IPS-15b (cell line): ENCODE measurements around the gene RAB11FIP3.
"Not testable (repeated sequence)": the region's sequence is repeated elsewhere in the genome, so short reads cannot be mapped to it uniquely, and the experiment has no call there.

Source experiments
- H3K27me3 ChIP-seq: one replicate; pipeline ENCODE4 v1.6.1; 2013; ENCODE audit warnings: low read length; ENCODE audit not compliant: control insufficient read depth, insufficient read depth
- H3K36me3 ChIP-seq: one replicate; pipeline ENCODE4 v1.6.1; 2013; ENCODE audit warnings: low read length; ENCODE audit not compliant: control insufficient read depth, insufficient read depth
- H3K4me1 ChIP-seq: one replicate; pipeline ENCODE4 v1.6.1; 2013; ENCODE audit warnings: mild to moderate bottlenecking, low read length; ENCODE audit not compliant: control insufficient read depth, insufficient read depth
- H3K4me3 ChIP-seq: one replicate; pipeline ENCODE4 v1.5.1; 2013; ENCODE audit warnings: low read depth, low read length
- H3K9ac ChIP-seq: one replicate; pipeline ENCODE4 v1.6.1; 2013; ENCODE audit warnings: low read depth, mild to moderate bottlenecking, low read length
- H3K9me3 ChIP-seq: one replicate; pipeline ENCODE4 v1.6.1; 2013; ENCODE audit warnings: mild to moderate bottlenecking, low read length; ENCODE audit not compliant: control insufficient read depth, insufficient read depth

Gene RAB11FIP3

DNA sequence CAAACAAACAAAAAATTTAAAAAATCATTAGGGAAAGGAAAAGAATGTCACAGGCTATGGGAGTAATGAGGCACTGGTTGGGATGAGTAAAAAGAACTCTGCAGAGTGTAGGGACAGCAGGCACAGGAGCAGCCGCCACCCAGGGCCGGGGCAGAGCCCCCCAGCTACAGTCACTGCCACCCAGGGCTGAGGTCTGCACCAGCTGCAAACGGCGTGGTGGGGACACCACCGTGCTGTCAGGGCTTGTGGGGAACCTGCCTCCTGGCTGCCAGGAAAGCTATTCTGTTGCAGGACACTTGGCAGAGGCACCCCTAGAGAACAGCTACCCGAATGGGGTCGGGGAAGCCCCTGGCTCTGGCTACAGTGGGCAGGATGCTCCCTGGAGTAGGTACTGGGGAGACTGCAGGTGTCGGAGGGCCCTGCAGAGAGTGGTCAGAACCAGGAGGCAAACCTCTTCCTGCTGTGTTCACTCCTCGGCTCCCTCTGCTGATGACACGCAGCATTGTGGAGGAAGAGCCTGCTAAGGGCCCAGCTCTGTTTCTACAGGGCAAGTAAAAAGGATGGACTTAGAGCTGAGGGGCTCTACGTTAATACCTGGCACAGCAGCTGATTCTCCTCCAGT, 69.8 kb downstream of the RAB11FIP3 start:
- no peaks in the 10 kb centered on the region for H3K36me3 ChIP-seq
- H3K4me3 ChIP-seq = no peak overlapping the region
- no peaks in the 10 kb centered on the region for H3K9me3 ChIP-seq
- H3K27me3 ChIP-seq = no peaks in the 10 kb centered on the region
- peaks cover 3% of the 10 kb centered on the region for H3K4me1 ChIP-seq
- no peak overlapping the region for H3K9ac ChIP-seq

DNA sequence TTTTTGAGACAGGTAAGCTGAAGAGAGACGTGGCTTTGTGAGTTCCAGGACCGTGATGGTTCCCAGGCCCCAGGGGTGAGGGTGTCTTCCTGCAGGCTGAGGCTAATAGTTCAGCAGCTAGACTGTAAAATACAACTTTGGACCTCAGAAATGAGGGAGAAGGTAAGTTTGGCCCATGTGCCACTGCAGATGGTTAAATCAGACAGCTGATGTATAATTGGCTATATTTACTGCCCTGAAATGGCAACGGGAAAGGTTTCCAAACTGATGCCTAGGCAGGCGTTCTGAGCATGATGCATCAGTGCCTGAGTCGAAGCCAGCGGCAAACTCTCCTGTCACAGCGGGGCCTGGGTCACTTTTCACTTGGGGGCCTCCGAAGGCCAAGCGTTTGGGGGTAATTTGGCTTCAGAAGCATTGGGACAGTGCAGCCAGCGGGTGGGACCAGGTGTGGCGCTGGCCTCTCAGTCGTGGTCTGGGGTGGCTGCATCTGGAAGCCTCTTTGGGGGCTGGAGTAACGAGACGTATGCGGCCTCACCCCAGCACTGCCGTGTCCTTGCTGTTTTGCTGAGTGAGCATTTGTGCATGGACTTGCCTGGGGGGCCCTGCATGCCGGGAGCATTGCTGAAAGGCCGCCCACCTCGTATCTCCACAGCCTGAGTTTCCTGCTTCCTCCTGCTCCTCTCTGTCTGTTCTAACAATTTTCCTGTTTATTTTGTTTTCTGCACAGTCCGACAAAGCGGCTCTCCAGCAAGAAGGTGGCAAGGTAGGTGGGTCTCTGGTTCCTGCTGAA, 70.8 kb downstream of the RAB11FIP3 start:
- H3K9me3 ChIP-seq = no peaks in the 10 kb centered on the region
- no peak overlapping the region for H3K9ac ChIP-seq
- no peak overlapping the region for H3K4me3 ChIP-seq
- no peaks in the 10 kb centered on the region for H3K36me3 ChIP-seq
- no peaks in the 10 kb centered on the region for H3K27me3 ChIP-seq
- no peaks in the 10 kb centered on the region for H3K4me1 ChIP-seq

DNA sequence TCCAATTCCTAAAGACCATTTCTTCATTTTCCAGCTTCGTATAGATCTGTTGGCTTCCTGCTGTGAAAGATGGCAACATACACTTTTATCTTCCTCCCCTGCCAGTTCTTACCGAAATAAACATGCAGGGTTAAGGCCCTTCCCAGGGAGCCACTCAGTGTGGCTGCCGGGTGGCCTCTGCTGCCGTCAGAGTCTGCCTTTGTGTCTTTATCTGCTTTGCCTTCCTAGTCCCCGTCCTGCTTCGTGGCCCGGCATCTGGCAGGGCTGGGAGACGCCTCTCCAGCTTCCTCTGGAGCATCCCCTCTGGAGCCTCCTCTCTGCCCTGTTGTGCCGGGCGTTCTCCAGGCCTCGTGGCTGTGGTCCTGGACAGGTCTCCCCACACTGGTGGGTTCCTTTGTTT, 71.8 kb downstream of the RAB11FIP3 start:
- Histone ChIP-seq H3K4me3 (no peak overlapping the region), H3K4me1 (no peaks in the 10 kb centered on the region), H3K9ac (no peak overlapping the region), H3K36me3 (no peaks in the 10 kb centered on the region), H3K9me3 (no peaks in the 10 kb centered on the region), H3K27me3 (no peaks in the 10 kb centered on the region)

DNA sequence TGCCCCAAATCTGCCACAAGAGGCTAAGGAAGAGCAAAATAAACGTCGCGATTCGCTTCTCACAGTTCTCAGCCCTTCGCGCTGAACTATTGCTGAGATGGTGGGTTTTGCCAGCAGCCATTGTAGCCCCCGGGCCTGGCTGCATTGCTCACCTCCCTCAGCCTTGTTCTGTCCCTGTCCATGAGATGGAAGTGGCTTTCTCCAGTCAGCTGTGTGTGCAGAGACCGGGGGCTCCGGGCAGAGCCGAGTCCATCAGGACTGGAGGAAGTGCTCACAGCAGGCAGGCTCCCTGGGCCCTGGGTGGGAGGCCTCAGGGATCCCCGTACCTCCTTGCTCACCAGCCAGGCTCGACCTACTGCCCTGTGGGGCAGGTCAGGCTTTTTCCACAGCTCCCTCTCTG, 74.5 kb downstream of the RAB11FIP3 start:
- H3K9ac ChIP-seq = no peak overlapping the region
- H3K9me3 ChIP-seq = no peaks in the 10 kb centered on the region
- H3K27me3 ChIP-seq = no peaks in the 10 kb centered on the region
- H3K36me3 ChIP-seq = no peaks in the 10 kb centered on the region
- no peak overlapping the region for H3K4me3 ChIP-seq
- H3K4me1 ChIP-seq = no peaks in the 10 kb centered on the region

DNA sequence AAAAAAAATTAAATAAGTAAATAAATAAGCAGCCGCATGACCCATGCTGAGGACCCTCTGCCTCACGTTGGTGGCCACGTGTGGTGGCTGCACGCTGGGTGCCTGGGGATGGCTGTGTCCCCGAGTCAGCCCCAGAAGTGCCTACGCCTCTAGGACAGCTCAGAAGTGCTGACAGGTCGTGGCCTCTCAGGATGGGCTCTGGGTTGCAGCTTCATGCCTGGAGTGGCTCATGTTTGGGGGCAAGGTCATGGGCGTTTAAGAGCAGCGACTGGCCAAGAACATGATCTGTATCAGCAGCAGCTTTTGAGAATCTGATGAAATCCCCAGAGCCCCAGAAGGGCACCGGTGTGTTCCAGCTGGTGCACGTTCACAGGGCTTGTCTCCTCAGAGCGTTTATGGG, 75.3 kb downstream of the RAB11FIP3 start:
- no peaks in the 10 kb centered on the region for H3K36me3 ChIP-seq
- no peaks in the 10 kb centered on the region for H3K27me3 ChIP-seq
- no peak overlapping the region for H3K9ac ChIP-seq

DNA sequence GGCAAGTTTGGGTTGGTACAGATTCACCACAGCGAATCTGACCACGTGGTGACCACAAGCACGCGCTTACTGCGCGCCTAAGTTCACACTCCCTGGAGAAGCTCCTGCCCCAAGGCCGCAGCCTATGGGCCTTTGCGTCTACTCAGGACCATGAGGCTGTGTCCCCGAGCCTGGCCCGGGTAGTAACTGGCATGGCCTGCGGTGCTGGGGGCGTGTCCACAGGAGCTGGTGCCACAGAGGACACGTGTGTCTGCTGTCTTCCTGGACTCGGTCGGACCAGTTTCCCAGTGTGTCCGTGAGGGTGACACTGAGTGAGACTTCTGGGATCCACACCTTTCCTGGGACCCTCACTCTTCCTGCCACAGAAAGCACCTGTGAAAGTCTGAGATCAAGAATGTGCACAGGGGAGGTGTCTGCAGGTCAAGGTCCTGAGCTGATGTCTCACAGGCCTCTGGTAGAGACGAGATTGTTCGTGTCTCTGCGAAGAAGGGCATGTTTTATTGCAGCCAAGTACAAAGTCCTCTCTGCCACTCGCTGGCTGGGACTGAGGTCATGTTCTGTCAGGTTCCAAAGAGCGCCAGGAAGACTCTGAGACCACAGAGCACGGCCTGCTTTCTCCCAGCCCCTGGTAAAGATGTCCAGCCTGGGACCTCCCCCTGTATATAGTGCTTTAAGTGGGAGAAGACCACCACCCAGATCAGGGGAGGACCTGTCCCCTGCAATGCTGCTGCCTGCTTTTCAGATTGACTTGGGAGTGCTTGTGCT, 76.9 kb downstream of the RAB11FIP3 start:
- Histone ChIP-seq H3K9me3 (no peaks in the 10 kb centered on the region), H3K9ac (no peak overlapping the region), H3K36me3 (peaks cover 6% of the 10 kb centered on the region), H3K27me3 (no peaks in the 10 kb centered on the region), H3K4me1 (no peaks in the 10 kb centered on the region), H3K4me3 (no peak overlapping the region)

More for the DNA sequence above, 75.3 kb downstream of the RAB11FIP3 start:
- Histone ChIP-seq H3K4me1 (no peaks in the 10 kb centered on the region), H3K4me3 (no peak overlapping the region), H3K9me3 (no peaks in the 10 kb centered on the region)

DNA sequence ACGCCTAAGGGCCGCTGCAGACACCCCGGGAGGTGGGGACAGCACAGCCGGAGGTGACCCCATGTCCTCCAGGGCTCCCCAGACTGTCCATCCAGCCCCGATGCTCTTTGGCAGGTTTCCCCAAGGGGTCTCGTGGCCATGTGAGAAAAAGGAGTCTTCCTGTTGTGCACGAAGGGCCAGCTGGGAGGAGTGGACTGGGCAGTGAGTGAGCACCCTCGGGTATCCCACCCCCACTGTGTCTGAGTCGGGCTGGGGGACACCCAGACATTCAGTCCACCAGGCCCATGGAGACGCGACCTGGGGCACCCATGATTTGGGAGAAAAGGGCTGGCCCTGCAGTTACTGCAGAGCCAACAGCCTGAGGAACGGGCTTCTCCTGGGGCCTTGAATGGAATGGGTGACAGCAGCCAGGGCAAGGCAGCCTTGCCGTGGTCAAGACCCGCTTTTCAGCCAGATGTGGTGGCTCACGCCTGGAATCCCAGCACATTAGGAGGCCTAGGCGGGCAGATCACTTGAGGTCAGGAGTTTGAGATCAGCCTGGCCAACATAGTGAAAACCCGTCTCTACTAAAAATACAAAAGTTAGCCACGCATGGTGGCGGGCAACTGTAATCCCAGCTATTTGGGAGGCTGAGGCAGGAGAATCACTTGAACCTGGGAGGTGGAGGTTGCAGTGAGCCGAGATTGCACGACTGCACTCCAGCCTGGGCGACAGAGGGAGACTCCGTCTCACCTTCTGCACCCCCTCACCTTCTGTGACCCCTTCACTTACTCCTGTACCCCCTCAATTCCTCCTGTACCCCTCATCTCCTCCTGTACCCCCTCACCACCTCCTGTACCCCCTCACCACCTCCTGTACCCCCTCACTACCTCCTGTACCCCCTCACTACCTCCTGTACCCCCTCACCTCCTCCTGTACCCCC, 78.0 kb downstream of the RAB11FIP3 start:
- Histone ChIP-seq H3K9ac (no peak overlapping the region), H3K36me3 (peaks cover 6% of the 10 kb centered on the region)

DNA sequence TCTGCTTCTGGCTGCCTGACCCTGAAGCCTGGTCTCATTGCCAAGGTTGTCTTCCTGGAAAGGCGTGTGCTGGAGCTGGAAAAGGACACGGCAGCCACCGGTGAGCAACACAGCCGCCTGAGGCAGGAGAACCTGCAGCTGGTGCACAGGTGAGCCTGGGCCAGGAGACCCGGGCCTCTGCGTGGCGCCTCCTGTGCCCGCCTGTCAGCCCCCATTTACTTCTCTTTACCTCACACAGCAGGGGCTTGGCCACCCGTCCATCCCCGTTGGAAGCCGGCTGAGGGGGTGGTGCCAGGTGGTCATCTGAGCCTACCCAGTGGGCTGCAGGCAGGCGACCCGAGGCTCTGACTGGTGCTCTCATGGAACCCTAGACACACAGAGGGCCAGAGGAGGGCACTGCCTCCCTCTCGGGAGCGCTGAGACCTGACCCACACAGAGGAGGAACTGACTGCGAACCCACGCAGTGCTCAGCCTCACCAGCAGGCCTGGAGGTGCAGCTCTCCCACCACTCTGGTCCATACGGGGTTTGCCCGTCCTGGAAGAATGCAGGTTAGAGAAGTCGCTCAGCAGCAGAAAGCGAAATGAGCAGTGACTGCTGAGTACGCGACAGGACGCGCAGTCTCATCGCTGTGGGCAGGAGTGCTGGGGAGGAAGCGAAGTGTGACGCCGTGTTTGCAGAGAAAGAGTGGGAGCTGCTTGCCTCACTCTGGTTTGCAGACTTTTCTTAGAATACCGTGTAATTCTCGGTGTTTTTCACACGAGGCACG, 80.2 kb downstream of the RAB11FIP3 start:
- Histone ChIP-seq H3K9ac (no peak overlapping the region), H3K4me1 (no peaks in the 10 kb centered on the region), H3K4me3 (no peak overlapping the region), H3K36me3 (peaks cover 6% of the 10 kb centered on the region), H3K27me3 (no peaks in the 10 kb centered on the region), H3K9me3 (no peaks in the 10 kb centered on the region)

More for the DNA sequence above, 78.0 kb downstream of the RAB11FIP3 start:
- H3K9me3 ChIP-seq = no peaks in the 10 kb centered on the region
- H3K27me3 ChIP-seq = no peaks in the 10 kb centered on the region
- H3K4me3 ChIP-seq = no peak overlapping the region
- H3K4me1 ChIP-seq = no peaks in the 10 kb centered on the region

DNA sequence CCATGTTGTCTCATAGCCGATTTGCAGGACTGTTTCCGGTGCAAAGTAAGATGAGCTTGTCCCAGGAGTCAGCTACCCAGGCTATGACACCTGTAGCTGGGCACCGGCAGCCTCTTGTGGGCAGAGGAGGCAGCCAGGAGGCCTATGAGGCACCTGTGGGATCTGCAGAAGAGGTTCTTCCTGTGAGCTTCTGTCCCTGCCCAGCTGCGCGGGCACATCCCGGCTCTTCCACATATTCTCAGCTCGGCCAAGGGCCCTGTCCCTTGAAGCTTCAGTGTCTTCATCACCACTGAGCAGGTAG, 80.7 kb downstream of the RAB11FIP3 start:
- H3K36me3 ChIP-seq = peaks cover 6% of the 10 kb centered on the region
- no peaks in the 10 kb centered on the region for H3K4me1 ChIP-seq
- H3K9ac ChIP-seq = no peak overlapping the region
- H3K4me3 ChIP-seq = no peak overlapping the region
- H3K27me3 ChIP-seq = no peaks in the 10 kb centered on the region
- H3K9me3 ChIP-seq = no peaks in the 10 kb centered on the region

DNA sequence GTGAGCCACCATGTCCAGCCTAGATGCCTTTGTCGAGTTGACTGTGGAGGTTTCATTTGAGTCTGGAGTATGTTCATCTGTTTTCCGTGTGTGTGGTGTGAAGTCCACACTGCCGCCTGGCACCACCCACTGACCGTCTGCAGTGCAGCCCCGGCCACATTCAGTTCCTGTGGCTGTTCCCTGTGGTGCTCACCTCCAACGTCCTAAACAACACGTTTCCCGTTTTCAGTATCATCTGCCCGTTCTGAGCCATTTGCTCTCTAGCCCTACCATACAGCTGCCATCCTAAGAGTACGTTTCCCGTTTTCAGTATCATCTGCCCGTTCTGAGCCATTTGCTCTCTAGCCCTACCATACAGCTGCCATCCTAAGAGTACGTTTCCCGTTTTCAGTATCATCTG, 82.1 kb downstream of the RAB11FIP3 start:
- H3K4me1 ChIP-seq, H3K27me3 ChIP-seq, H3K36me3 ChIP-seq, H3K4me3 ChIP-seq, H3K9ac ChIP-seq, H3K9me3 ChIP-seq: not testable (repeated sequence)

DNA sequence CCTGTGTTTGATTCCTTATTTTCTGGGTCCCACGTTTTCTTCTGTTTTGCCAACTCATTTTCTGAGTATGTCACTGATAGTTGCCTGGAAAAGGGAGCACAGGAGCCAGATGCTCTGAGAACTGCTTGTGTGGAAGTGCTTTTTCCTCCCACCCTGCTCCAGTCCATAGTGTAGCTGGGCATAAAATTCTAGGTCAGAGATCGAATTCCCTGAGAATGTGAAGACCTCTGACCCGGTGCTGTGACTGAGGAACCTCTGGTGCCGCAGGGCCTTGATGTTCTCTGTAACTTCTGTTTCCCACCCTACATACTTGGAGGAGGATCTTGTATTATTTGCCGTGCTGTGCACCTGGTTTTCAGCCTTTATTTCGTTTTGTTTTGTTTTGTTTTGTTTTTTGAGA, 82.5 kb downstream of the RAB11FIP3 start:
- no peaks in the 10 kb centered on the region for H3K27me3 ChIP-seq
- H3K4me3 ChIP-seq = no peak overlapping the region
- H3K9ac ChIP-seq = no peak overlapping the region
- H3K4me1 ChIP-seq = no peaks in the 10 kb centered on the region
- H3K9me3 ChIP-seq = no peaks in the 10 kb centered on the region
- H3K36me3 ChIP-seq = peaks cover 6% of the 10 kb centered on the region
